ENCODE measurements around the gene LILRA1.

DNA sequence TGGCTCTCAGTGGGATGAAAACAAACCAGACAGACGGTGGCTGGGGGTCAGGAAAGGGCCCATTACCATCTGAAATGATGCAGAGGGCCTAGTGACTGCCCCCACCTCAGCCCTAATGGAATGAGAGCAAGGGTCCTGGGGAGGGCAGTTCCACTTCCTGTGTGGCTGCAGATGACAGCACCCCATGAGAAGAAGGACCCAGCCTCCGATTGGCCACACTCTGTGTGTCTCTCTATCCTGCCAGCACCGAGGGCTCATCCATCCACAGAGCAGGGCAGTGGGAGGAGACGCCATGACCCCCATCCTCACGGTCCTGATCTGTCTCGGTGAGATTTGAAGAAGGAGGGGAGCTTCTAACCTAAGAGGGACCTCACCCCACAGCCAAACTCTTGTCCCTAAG, 37.4 kb downstream of the LILRA1 start:
- TF ChIP-seq, protein P1, sequence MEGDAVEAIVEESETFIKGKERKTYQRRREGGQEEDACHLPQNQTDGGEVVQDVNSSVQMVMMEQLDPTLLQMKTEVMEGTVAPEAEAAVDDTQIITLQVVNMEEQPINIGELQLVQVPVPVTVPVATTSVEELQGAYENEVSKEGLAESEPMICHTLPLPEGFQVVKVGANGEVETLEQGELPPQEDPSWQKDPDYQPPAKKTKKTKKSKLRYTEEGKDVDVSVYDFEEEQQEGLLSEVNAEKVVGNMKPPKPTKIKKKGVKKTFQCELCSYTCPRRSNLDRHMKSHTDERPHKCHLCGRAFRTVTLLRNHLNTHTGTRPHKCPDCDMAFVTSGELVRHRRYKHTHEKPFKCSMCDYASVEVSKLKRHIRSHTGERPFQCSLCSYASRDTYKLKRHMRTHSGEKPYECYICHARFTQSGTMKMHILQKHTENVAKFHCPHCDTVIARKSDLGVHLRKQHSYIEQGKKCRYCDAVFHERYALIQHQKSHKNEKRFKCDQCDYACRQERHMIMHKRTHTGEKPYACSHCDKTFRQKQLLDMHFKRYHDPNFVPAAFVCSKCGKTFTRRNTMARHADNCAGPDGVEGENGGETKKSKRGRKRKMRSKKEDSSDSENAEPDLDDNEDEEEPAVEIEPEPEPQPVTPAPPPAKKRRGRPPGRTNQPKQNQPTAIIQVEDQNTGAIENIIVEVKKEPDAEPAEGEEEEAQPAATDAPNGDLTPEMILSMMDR (IDR thresholded peaks at IDR 0.05) = no peak
- no peak for TF ChIP-seq POLR2A (IDR thresholded peaks at IDR 0.05)
